HCT116 (cell line): ENCODE measurements around the gene FKBP7. TPM values are rescaled to one million over a fixed set of nuclear protein-coding genes. Genes with fewer than 3 reads are reported as not detected.

Experiments used
- ATAC-seq: fragments of 200-7000 bp; cut with Tn5 transposase; 2 replicates; pipeline ENCODE4 v1.9.1; 2020; ENCODE audit warnings: mild to moderate bottlenecking, moderate library complexity
- BruUV-seq: library from RNA; stranded (reverse); fragments of 400-500 nt; replicated peaks from 2 replicates; lab custom pipeline; 2021; lab: Mats Ljungman, UMichigan
- CTCF ChIA-PET: fragments of 300-600 bp; sonication (Branson Sonifier 250); formaldehyde crosslinking; loops from one replicate; lab custom pipeline; 2021; ENCODE audit warnings: antibody characterized with exemption; lab: Charles Lee
- POLR2A ChIA-PET: fragments of 300-600, 350-600 bp; sonication (Branson Sonifier 250); formaldehyde crosslinking; loops from one replicate; lab custom pipeline; 2021; ENCODE audit warnings: antibody characterized with exemption; lab: Charles Lee
- RAD21 ChIA-PET, 2 experiments: fragments of 300-600 bp; sonication (Branson Sonifier 250); formaldehyde crosslinking; loops; one replicate each; lab custom pipeline; 2023; ENCODE audit warnings: low total read pairs in 2 of 2; ENCODE audit not compliant: uncharacterized antibody in 2 of 2, unreplicated experiment in 2 of 2, low non-redundant PET in 1 of 2; lab: Charles Lee
- DNase-seq: peaks from one replicate; pipeline ENCODE4 v3.0.0-alpha.2; 2010; ENCODE audit warnings: low read depth, low spot score
- H2AFZ ChIP-seq: fragments of 200-600 bp; shearing (Covaris generic), sonication (generic); 2 replicates; pipeline ENCODE4 v1.6.1; 2017; ENCODE audit warnings: low read depth, mixed run types, mixed read lengths, antibody characterized with exemption, low read length; ENCODE audit not compliant: poor library complexity, severe bottlenecking
- H3K27ac ChIP-seq: 2 replicates; pipeline ENCODE4 v1.5.1; 2012; ENCODE audit warnings: low read depth, low read length
- H3K27me3 ChIP-seq: fragments of 200-600 bp; sonication (generic); 2 replicates; pipeline ENCODE4 v1.6.1; 2016; ENCODE audit warnings: mixed run types, low read length, mixed read lengths; ENCODE audit not compliant: insufficient read depth
- H3K36me3 ChIP-seq, 2 experiments: fragments of 200-500 bp in 1 of 2; fragments of 200-600 bp in 1 of 2; sonication (Bioruptor generic) in 1 of 2; sonication (generic) in 1 of 2; 2 replicates each; pipeline versions ENCODE4 v1.5.1 to v1.6.1; 2014 to 2016; ENCODE audit warnings: low read length in 2 of 2, inconsistent platforms in 1 of 2, mixed read lengths in 1 of 2, mixed run types in 1 of 2; ENCODE audit not compliant: insufficient read depth in 2 of 2, control insufficient read depth in 1 of 2
- H3K4me1 ChIP-seq, 2 experiments: fragments of 200-600 bp in 1 of 2; sonication (generic) in 1 of 2; 2 replicates each; pipeline versions ENCODE4 v1.5.1 to v1.6.1; 2012 to 2017; ENCODE audit warnings: low read length in 2 of 2, inconsistent platforms in 1 of 2, mild to moderate bottlenecking in 1 of 2, mixed read lengths in 1 of 2, mixed run types in 1 of 2, moderate library complexity in 1 of 2; ENCODE audit not compliant: insufficient read depth in 2 of 2, control insufficient read depth in 1 of 2
- H3K4me2 ChIP-seq: fragments of 200-600 bp; sonication (generic); 2 replicates; pipeline ENCODE4 v1.6.1; 2017; ENCODE audit warnings: mixed run types, low read length, mixed read lengths
- H3K4me3 ChIP-seq, 2 experiments: fragments of 200-600 bp in 1 of 2; sonication (generic) in 1 of 2; replicated peaks in 1 of 2; 2 replicates each; pipeline ENCODE4 v1.5.1; 2011 to 2016; ENCODE audit warnings: low read length in 2 of 2, control low read depth in 1 of 2, low read depth in 1 of 2, mild to moderate bottlenecking in 1 of 2, mixed read lengths in 1 of 2, mixed run types in 1 of 2
- H3K79me2 ChIP-seq: fragments of 200-600 bp; sonication (generic); 2 replicates; pipeline ENCODE4 v1.6.1; 2017; ENCODE audit warnings: mild to moderate bottlenecking, mixed run types, low read length, moderate library complexity, mixed read lengths; ENCODE audit not compliant: insufficient read depth
- H3K9ac ChIP-seq: fragments of 200-600 bp; sonication (generic); 2 replicates; pipeline ENCODE4 v1.6.1; 2016; ENCODE audit warnings: low read length, mixed read lengths
- H3K9me2 ChIP-seq: fragments of 200-600 bp; sonication (generic), shearing (Covaris generic); 2 replicates; pipeline ENCODE4 v1.6.1; 2017; ENCODE audit warnings: mixed run types, mild to moderate bottlenecking, moderate library complexity; ENCODE audit not compliant: insufficient read depth
- H3K9me3 ChIP-seq, 2 experiments: fragments of 200-500 bp in 1 of 2; fragments of 200-600 bp in 1 of 2; sonication (Bioruptor generic) in 1 of 2; sonication (generic) in 1 of 2; 2 replicates each; pipeline ENCODE4 v1.6.1; 2014 to 2017; ENCODE audit warnings: low read length in 2 of 2, mixed read lengths in 2 of 2, inconsistent platforms in 1 of 2, low read depth in 1 of 2, mild to moderate bottlenecking in 1 of 2, mixed run types in 1 of 2, moderate library complexity in 1 of 2; ENCODE audit not compliant: control insufficient read depth in 1 of 2, insufficient read depth in 1 of 2
- H4K20me1 ChIP-seq: fragments of 200-600 bp; sonication (generic), shearing (Covaris generic); 2 replicates; pipeline ENCODE4 v1.6.1; 2017; ENCODE audit warnings: mixed run types, mild to moderate bottlenecking, moderate library complexity; ENCODE audit not compliant: insufficient read depth
- ATF3 ChIP-seq: IDR thresholded peaks from 2 replicates; pipeline ENCODE4 v1.6.1; 2012
- CEBPB ChIP-seq: IDR thresholded peaks from 2 replicates; pipeline ENCODE4 v1.6.1; 2012; ENCODE audit warnings: low read depth
- CTCF ChIP-seq, 3 experiments: fragments of 200-600 bp in 1 of 3; sonication (generic) in 1 of 3; IDR thresholded peaks in 2 of 3; conservative IDR thresholded peaks in 1 of 3; 2 replicates each; pipeline ENCODE4 v1.5.1; 2012 to 2017; ENCODE audit warnings: low read depth in 2 of 3, low read length in 2 of 3, antibody characterized with exemption in 1 of 3, borderline replicate concordance in 1 of 3, control low read depth in 1 of 3, mild to moderate bottlenecking in 1 of 3, mixed read lengths in 1 of 3, mixed run types in 1 of 3, moderate library complexity in 1 of 3; ENCODE audit not compliant: insufficient read depth in 1 of 3
- EGR1 ChIP-seq: IDR thresholded peaks from 2 replicates; pipeline ENCODE4 v1.6.1; 2012; ENCODE audit warnings: low read depth
- ELF1 ChIP-seq: IDR thresholded peaks from 2 replicates; pipeline ENCODE4 v1.6.1; 2012; ENCODE audit warnings: low read depth, borderline replicate concordance
- EZH2 ChIP-seq: fragments of 200-600 bp; sonication (generic); IDR thresholded peaks from 2 replicates; pipeline ENCODE4 v1.6.1; 2017; ENCODE audit warnings: antibody characterized with exemption, mixed run types
- EZH2phosphoT487 ChIP-seq: fragments of 200-600 bp; IDR thresholded peaks from 2 replicates; pipeline ENCODE4 v1.6.1; 2018; ENCODE audit warnings: antibody characterized with exemption, borderline replicate concordance
- MAX ChIP-seq: IDR thresholded peaks from 2 replicates; pipeline ENCODE4 v1.6.1; 2012
- POLR2A ChIP-seq: IDR thresholded peaks from 2 replicates; pipeline ENCODE4 v1.7.0; 2011; ENCODE audit warnings: borderline replicate concordance; ENCODE audit not compliant: insufficient read depth, insufficient read length; ENCODE audit errors: extremely low read depth
- RAD21 ChIP-seq: IDR thresholded peaks from 2 replicates; pipeline ENCODE4 v1.6.1; 2012; ENCODE audit warnings: low read depth, mild to moderate bottlenecking
- SIN3A ChIP-seq: IDR thresholded peaks from 2 replicates; pipeline ENCODE4 v1.6.1; 2012; ENCODE audit warnings: low read depth
- SP1 ChIP-seq: IDR thresholded peaks from 2 replicates; pipeline ENCODE4 v1.6.1; 2012; ENCODE audit warnings: low read depth
- SRF ChIP-seq: IDR thresholded peaks from 2 replicates; pipeline ENCODE4 v1.6.1; 2012; ENCODE audit warnings: low read depth
- TCF7L2 ChIP-seq: IDR thresholded peaks from 2 replicates; pipeline ENCODE4 v1.7.0; 2011; ENCODE audit warnings: borderline replicate concordance, inconsistent platforms; ENCODE audit not compliant: insufficient read depth, insufficient read length; ENCODE audit errors: extremely low read depth
- ZBTB33 ChIP-seq: IDR thresholded peaks from 2 replicates; pipeline ENCODE4 v1.6.1; 2011; ENCODE audit warnings: mild to moderate bottlenecking, low read length, moderate library complexity; ENCODE audit not compliant: insufficient replicate concordance; ENCODE audit errors: extremely low read depth
- ZFX ChIP-seq: fragments of 450-650 bp; IDR thresholded peaks from 2 replicates; pipeline ENCODE4 v1.6.1; 2017
- ZNF274 ChIP-seq: fragments of 200-500 bp; sonication (Bioruptor generic); IDR thresholded peaks from 2 replicates; pipeline ENCODE4 v1.6.1; 2014; ENCODE audit warnings: mild to moderate bottlenecking, low read depth, low read length, inconsistent platforms
- intact Hi-C: fragments of 100-400 bp; cut with micrococcal nuclease; formaldehyde crosslinking; loops from 2 replicates; pipeline ENCODE4 v1.10.0; 2022
- total RNA-seq: library from RNA; stranded (reverse); gene quantifications from one replicate; pipeline ENCODE4 v1.2.1, GENCODE V29; 2021; ENCODE audit not compliant: unreplicated experiment

FKBP7 gene
- total RNA-seq, 1 experiment from 2014 or later: 4.5 TPM

GRCh38 chr2:178441426-178441825, 37.0 kb downstream of the FKBP7 start:
- POLR2A ChIA-PET: interaction anchor here (1.1 kb wide), 1 partner anchor 10 kb away, joined by 4 read pairs; the partner anchor contains the start of genes PJVK and PRKRA
- Histone ChIP-seq H4K20me1 (0 out of 2 replicates have a peak, but pooled peaks cover 4% of the 10 kb centered on the region), H3K4me3 (no peak overlapping the region), H3K27ac (no peak overlapping the region), H3K4me1 (peaks cover 13 to 23% of the 10 kb centered on the region in 2 experiments), H2AFZ (no peak overlapping the region), H3K9me2 (no peaks in the 10 kb centered on the region), H3K79me2 (peaks cover 9% of the 10 kb centered on the region; the same call in 1 of the 2 replicates), H3K27me3 (no peaks in the 10 kb centered on the region), H3K4me2 (no peak overlapping the region), H3K36me3 (peaks cover 39 to 48% of the 10 kb centered on the region in 2 experiments), H3K9ac (no peak overlapping the region), H3K9me3 (no peaks in the 10 kb centered on the region)
- RAD21 ChIA-PET: no interaction called here
- CTCF ChIA-PET: no interaction called here
- DNase-seq: no peak
- no TSS peak for BruUV-seq
- ATAC-seq: no peak
- intact Hi-C loops: no loop called here
- TF ChIP-seq CEBPB (no peak), EGR1 (no peak), SIN3A (no peak), RAD21 (no peak), CTCF (IDR thresholded peaks at IDR 0.05 in 2 of 3, conservative IDR thresholded peaks at IDR 0.05 in 1 of 3; ENCODE audit: borderline replicate concordance in 1 of 3, insufficient read depth in 1 of 3, low read depth in 2 of 3, low read length in 2 of 3) (no peak), ZNF274 (no peak), EZH2phosphoT487 (no peak), POLR2A (no peak), EZH2 (no peak), ZFX (no peak), SP1 (no peak), ZBTB33 (no peak), MAX (no peak), ELF1 (no peak), SRF (no peak), TCF7L2 (no peak), ATF3 (no peak)
